Stimulated activated CD8-positive, alpha-beta memory T cell treated with anti-CD3 and anti-CD28 coated beads, Interleukin-4, amount 100 ng/mL, for 24 hours (primary cell): Measurements from ENCODE around the gene CCDC154.
"Not testable (repeated sequence)": the region's sequence is repeated elsewhere in the genome, so short reads cannot be mapped to it uniquely, and the experiment has no call there.

ENCODE experiments used
- DNase-seq: peaks from one replicate; pipeline ENCODE4 v3.0.0-alpha.2; 2020; ENCODE audit warnings: low read depth

Gene CCDC154

DNA sequence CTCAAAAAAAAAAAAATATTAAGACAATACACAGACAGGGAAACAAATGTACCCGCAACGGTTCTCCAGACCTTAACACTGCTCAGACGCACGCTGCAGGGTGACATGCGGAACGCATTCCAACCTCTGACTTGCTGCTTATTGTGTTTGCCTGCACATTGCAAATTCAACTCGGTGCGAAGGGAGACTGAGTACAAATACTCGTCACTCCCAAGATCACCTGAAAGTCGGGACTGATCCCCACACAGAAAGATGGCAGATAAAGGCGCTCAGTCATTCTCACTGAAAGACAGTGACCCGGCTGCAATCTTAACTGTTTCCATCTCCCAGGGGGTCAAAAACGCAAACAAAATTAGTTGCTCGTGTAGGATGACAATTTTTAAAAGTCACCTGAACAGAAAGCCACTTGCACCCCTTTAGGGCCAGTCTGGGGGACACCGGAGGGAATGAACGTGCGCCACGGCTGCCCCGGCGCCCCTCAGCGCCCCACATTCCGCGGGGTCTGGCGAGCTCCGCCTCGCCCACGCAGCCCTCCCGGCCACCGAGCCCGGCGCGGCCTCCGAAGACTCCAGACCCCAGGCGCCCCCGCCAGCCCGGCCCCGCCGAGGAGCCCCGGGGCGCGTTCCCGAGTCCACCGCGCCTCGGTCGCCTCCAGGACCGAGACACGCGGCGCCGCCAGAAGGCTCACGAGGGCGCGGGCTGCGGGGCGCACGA lies 29.9 kb upstream of the CCDC154 start:
- no peak for DNase-seq

GRCh38 chr16:1472974-1473373 lies 28.6 kb upstream of the CCDC154 start:
- DNase-seq = no peak

- DNase-seq = no peak
Measured at GRCh38 chr16:1471569-1472194, 27.3 kb upstream of the CCDC154 start.

DNA sequence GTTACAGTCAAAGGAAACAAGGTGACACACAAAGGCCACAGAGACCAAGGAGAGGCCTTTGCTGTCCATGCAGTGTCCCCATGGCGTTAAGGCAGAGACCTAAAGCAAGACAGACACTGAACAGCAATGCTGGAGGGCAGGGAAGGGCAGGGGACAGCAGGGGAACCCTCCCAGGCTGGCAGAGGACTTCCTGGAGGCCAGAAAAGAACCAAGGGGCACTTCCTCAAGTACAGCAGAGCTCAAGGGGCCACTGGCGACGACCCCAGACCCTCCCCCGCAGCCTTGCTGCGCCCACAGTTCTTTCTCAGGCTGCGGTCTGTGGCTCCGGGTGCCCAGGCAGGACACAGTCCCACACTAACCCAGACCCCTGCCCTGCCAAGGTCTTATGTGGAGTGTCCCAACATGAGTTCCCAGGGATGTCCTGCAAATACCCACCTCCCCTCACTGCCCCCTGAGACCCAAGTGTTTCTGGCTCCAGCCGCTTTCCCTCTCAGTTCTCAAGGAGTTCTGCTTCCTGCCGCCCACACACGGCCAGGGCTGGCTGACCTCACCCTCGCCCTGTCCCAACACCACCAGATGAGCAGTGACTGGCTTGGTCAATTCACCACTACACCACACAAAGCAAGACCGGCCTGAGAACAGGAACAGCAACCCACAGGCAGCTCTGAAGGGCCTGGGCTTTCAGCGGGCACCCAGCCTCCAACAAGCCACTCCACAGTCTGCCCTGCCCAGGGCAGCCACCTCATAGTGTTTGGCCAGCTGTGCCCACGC lies 26.3 kb upstream of the CCDC154 start:
- no peak for DNase-seq

DNA sequence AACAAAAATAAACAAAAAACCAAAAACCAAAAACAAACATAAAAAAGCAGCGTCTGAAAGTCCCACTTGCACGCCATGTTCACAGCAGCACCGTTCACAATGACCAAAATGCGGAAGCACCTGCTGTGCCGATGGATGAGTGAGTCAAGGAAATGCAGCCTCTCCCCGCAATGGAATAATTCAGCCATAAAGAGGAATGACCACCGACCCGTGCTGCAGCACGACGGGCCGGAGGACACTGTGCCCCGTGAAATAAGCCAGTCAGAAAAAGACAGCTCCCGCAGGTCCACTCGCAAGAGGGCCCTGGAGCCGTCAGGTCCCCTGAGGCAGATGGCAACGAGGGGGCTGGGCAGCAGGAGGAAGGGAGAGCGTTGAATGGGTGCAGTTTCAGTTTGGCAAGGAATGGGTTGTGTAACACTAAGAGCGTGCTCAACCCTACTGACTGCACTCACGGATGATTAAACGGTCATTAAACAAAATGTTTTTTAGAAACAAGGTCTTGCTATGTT lies 25.4 kb upstream of the CCDC154 start:
- DNase-seq = no peak

- not testable (repeated sequence) for DNase-seq
Measured at GRCh38 chr16:1469141-1469540, 24.8 kb upstream of the CCDC154 start.

GRCh38 chr16:1468426-1468810 lies 24.1 kb upstream of the CCDC154 start:
- DNase-seq = no peak

- DNase-seq = no peak
Measured at GRCh38 chr16:1466968-1467521, 22.7 kb upstream of the CCDC154 start.

- DNase-seq = no peak
Measured at GRCh38 chr16:1466054-1466453, 21.7 kb upstream of the CCDC154 start.

GRCh38 chr16:1465567-1465915 lies 21.2 kb upstream of the CCDC154 start:
- no peak for DNase-seq

GRCh38 chr16:1464894-1465566 lies 20.7 kb upstream of the CCDC154 start:
- DNase-seq = no peak

GRCh38 chr16:1464196-1464893 lies 20.0 kb upstream of the CCDC154 start:
- no peak for DNase-seq

- no peak for DNase-seq
Measured at GRCh38 chr16:1461146-1461545, 16.8 kb upstream of the CCDC154 start.

GRCh38 chr16:1460602-1461138 lies 16.3 kb upstream of the CCDC154 start:
- DNase-seq = no peak

DNA sequence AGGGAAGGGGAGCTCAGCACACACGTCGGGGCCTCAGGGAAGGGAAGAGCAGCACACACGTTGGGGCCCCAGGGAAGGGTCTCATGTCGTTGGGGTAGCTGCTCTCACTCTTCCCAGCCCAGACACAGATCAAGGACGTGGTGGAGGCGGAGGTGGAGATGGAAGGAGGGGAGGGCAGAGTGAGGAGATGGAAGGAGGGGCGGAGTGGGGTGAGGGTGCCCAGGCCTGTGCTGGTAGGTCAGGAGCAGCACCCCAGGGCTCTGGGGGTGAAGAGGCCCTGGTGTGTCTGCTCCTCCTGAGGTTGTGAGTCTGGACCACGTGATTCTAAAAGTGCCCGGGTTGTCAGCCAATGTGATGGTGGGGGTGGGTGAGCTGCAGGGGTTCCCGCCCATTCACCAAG lies 15.6 kb upstream of the CCDC154 start:
- no peak for DNase-seq

DNA sequence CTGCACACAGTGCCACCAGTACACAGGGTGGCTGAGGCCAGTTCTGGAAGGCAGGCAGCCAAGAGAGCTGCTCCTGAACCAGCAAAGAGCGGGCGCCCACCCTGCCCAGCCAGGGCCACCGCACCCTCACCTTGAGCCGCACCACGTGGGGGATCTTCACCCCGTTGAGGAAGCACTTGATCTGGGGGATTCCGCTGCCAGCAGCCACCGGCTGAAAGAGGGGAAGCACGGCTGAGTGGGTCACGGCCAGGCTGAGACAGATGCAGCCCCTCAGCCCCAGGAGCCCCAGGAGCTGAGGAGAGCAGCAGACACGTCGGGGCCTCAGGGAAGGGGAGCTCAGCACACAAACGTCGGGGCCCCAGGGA lies 14.6 kb upstream of the CCDC154 start:
- DNase-seq = no peak

DNA sequence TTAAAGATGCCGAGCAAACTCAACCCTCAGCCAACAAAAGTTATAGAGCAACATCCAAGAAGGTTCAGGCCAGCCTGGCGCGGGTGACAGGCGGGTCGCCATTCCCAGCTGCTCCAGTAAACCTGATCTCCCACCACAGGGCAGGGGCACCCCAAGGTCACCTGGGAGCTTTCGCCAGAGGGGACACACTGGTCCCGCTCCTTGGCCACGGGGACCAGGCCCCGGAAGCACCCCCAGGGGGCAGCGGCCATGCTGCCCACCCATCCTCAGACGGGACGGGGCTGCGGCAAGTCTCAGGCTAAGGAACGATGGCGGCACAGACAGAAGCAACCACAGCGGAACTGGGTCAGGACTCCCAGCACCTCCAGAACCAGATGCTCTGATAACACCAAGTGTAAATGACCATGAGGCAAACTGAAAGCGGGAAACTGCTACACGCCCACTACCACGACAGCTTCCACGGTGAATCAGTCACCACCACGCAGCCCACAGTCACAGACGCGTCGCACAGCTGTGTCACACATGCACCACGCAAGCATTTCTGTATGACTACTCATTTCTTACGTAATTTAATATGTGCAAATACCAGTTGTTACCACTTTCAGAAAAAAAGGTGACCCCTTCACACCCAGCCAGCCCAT lies 14.1 kb upstream of the CCDC154 start:
- no peak for DNase-seq

DNA sequence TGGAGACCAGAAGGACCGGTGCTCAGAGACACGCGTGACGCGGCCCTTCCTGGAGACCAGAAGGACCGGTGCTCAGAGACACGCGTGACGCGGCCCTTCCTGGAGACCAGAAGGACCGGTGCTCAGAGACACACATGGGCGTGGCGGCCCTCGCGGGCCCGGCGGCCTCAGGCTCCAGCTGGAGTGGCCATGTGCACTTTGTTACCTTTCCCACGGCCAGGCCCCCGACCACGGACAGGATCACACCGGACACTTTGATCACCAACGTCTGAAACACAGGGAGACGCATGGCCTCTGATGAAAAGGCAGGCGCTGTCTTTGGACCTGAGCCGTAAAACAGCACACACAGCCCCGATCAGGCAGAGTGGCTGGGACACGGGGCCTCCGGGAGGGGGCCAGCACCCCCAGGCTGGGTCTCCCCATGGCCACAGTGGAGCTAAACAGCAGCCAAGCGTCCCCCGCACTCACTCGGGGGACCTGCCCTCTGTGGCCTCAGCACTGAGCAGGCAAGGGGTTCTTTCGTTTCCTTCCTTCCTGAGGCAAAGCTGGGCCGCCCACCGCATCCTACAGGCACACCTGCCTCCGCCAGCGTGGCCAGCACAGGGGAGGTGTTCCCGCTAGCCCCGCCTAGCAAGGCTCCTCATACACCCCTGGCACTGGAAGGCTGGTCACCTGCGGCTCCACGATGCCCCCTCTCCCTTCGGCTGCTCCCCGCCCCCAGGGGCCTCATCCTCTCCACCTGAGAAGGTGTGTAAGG lies 13.3 kb upstream of the CCDC154 start:
- DNase-seq = no peak

- no peak for DNase-seq
Measured at GRCh38 chr16:1456951-1457350, 12.6 kb upstream of the CCDC154 start.
